HEK293 (cell line): ENCODE data around the gene PIK3R5.

Experiments used
- KLF10 ChIP-seq: fragments of 450-650 bp; IDR thresholded peaks from 2 replicates; pipeline ENCODE4 v1.5.1; 2018; ENCODE audit warnings: missing biosample characterization, mild to moderate bottlenecking, missing genetic modification characterization
- PBX3 ChIP-seq: sonication (generic); formaldehyde crosslinking; IDR thresholded peaks from 2 replicates; pipeline ENCODE4 v1.8.1; 2022; ENCODE audit warnings: mild to moderate bottlenecking, moderate library complexity, missing genetic modification reagents
- REPIN1 ChIP-seq: fragments of 450-650 bp; formaldehyde crosslinking; IDR thresholded peaks from 2 replicates; pipeline ENCODE4 v1.5.1; 2017; ENCODE audit warnings: missing biosample characterization, missing genetic modification characterization, low read depth
- ZBTB11 ChIP-seq: fragments of 450-650 bp; formaldehyde crosslinking; conservative IDR thresholded peaks from 2 replicates; pipeline ENCODE4 v1.5.1; 2016; ENCODE audit warnings: low read depth, missing biosample characterization, missing genetic modification characterization
- ZBTB49 ChIP-seq: fragments of 450-650 bp; formaldehyde crosslinking; IDR thresholded peaks from 2 replicates; pipeline ENCODE4 v1.5.1; 2016; ENCODE audit warnings: missing biosample characterization, missing genetic modification characterization, low read depth
- ZBTB7A ChIP-seq: fragments of 450-650 bp; formaldehyde crosslinking; IDR thresholded peaks from 2 replicates; pipeline ENCODE4 v1.5.1; 2016; ENCODE audit warnings: low read depth, missing biosample characterization, missing genetic modification characterization
- ZNF184 ChIP-seq: fragments of 450-650 bp; IDR thresholded peaks from 2 replicates; pipeline ENCODE4 v1.5.1; 2018; ENCODE audit warnings: missing biosample characterization, mild to moderate bottlenecking, missing genetic modification characterization
- ZNF366 ChIP-seq: fragments of 450-650 bp; formaldehyde crosslinking; conservative IDR thresholded peaks from 2 replicates; pipeline ENCODE4 v1.5.1; 2016; ENCODE audit warnings: missing biosample characterization, missing genetic modification characterization
- ZNF600 ChIP-seq: fragments of 450-650 bp; formaldehyde crosslinking; IDR thresholded peaks from 2 replicates; pipeline ENCODE4 v1.5.1; 2016; ENCODE audit warnings: missing biosample characterization, missing genetic modification characterization
- ZNF626 ChIP-seq: fragments of 450-650 bp; sonication (Bioruptor Pico); formaldehyde crosslinking; IDR thresholded peaks from 2 replicates; pipeline ENCODE4 v1.5.1; 2018; ENCODE audit warnings: missing biosample characterization, missing genetic modification characterization, inconsistent platforms
- TF ChIP-seq, protein P1 (sequence below): fragments of 450-650 bp; formaldehyde crosslinking; IDR thresholded peaks from 2 replicates; pipeline ENCODE4 v1.5.1; 2016; ENCODE audit warnings: missing biosample characterization, missing genetic modification characterization
- TF ChIP-seq, protein P2 (sequence below): fragments of 450-650 bp; formaldehyde crosslinking; IDR thresholded peaks from 2 replicates; pipeline ENCODE4 v1.5.1; 2016; ENCODE audit warnings: missing biosample characterization, missing genetic modification characterization

GRCh38 chr17:8957721-8958120 is 7.8 kb downstream of the PIK3R5 start:
- TF ChIP-seq ZBTB11 (tag by site-specific recombination): no peak
- TF ChIP-seq ZBTB49 (tag by site-specific recombination): no peak
- TF ChIP-seq PBX3: no peak
- no peak for TF ChIP-seq REPIN1 (tag by site-specific recombination)
- TF ChIP-seq, protein P1, sequence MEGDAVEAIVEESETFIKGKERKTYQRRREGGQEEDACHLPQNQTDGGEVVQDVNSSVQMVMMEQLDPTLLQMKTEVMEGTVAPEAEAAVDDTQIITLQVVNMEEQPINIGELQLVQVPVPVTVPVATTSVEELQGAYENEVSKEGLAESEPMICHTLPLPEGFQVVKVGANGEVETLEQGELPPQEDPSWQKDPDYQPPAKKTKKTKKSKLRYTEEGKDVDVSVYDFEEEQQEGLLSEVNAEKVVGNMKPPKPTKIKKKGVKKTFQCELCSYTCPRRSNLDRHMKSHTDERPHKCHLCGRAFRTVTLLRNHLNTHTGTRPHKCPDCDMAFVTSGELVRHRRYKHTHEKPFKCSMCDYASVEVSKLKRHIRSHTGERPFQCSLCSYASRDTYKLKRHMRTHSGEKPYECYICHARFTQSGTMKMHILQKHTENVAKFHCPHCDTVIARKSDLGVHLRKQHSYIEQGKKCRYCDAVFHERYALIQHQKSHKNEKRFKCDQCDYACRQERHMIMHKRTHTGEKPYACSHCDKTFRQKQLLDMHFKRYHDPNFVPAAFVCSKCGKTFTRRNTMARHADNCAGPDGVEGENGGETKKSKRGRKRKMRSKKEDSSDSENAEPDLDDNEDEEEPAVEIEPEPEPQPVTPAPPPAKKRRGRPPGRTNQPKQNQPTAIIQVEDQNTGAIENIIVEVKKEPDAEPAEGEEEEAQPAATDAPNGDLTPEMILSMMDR (tag by site-specific recombination): no peak
- no peak for TF ChIP-seq ZNF626 (tag by site-specific recombination)
- no peak for TF ChIP-seq ZBTB7A (tag by site-specific recombination)
- no peak for TF ChIP-seq KLF10
- TF ChIP-seq ZNF600 (tag by site-specific recombination): no peak
- no peak for TF ChIP-seq ZNF366 (tag by site-specific recombination)
- TF ChIP-seq ZNF184 (tag by site-specific recombination): no peak
- TF ChIP-seq, protein P2, sequence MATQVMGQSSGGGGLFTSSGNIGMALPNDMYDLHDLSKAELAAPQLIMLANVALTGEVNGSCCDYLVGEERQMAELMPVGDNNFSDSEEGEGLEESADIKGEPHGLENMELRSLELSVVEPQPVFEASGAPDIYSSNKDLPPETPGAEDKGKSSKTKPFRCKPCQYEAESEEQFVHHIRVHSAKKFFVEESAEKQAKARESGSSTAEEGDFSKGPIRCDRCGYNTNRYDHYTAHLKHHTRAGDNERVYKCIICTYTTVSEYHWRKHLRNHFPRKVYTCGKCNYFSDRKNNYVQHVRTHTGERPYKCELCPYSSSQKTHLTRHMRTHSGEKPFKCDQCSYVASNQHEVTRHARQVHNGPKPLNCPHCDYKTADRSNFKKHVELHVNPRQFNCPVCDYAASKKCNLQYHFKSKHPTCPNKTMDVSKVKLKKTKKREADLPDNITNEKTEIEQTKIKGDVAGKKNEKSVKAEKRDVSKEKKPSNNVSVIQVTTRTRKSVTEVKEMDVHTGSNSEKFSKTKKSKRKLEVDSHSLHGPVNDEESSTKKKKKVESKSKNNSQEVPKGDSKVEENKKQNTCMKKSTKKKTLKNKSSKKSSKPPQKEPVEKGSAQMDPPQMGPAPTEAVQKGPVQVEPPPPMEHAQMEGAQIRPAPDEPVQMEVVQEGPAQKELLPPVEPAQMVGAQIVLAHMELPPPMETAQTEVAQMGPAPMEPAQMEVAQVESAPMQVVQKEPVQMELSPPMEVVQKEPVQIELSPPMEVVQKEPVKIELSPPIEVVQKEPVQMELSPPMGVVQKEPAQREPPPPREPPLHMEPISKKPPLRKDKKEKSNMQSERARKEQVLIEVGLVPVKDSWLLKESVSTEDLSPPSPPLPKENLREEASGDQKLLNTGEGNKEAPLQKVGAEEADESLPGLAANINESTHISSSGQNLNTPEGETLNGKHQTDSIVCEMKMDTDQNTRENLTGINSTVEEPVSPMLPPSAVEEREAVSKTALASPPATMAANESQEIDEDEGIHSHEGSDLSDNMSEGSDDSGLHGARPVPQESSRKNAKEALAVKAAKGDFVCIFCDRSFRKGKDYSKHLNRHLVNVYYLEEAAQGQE (tag by site-specific recombination): no peak
